Measurements from ENCODE around the gene NOS3. TPM values are rescaled to one million over a fixed set of nuclear protein-coding genes. Genes with fewer than 3 reads are reported as not detected.

Gene NOS3
- total RNA-seq, 1 experiment from 2014 or later, result 0.71 TPM

GRCh38 chr7:150959739-150960734, 30.8 kb upstream of the NOS3 start:
- H3K4me3 Mint-ChIP-seq (ENCODE audit: low read depth, unreplicated experiment), result no peak overlapping the region
- intact Hi-C loops (cut with micrococcal nuclease; ENCODE audit: unreplicated experiment), result loop anchor here (10.0 kb wide), 1 partner anchor 65 kb away; the partner anchor contains the start of genes ABCB8 and ATG9B
- no peak for TF ChIP-seq CTCF (IDR thresholded peaks at IDR 0.05; ENCODE audit: unreplicated experiment)
- CTCF ChIA-PET, result interaction anchor here (0.6 to 1.0 kb wide), 3 partner anchors 59 to 166 kb away, joined by 3 to 4 read pairs (median 4); no protein-coding TSS in a partner anchor
- no peaks in the 10 kb centered on the region for H3K9me3 Mint-ChIP-seq (ENCODE audit: low read depth, unreplicated experiment)
- H3K4me1 Mint-ChIP-seq (ENCODE audit: low read depth, unreplicated experiment), result no peaks in the 10 kb centered on the region
- no TSS peak for BruUV-seq (replicated peaks)
- DNase-seq, result no peak
- H3K27ac Mint-ChIP-seq (ENCODE audit: unreplicated experiment), result no peak overlapping the region
- H3K27me3 Mint-ChIP-seq (ENCODE audit: unreplicated experiment), result peaks cover 89% of the 10 kb centered on the region
- no peaks in the 10 kb centered on the region for H3K36me3 Mint-ChIP-seq (ENCODE audit: insufficient read depth, unreplicated experiment)

GRCh38 chr7:150961510-150962289, 29.1 kb upstream of the NOS3 start:
- no peaks in the 10 kb centered on the region for H3K4me1 Mint-ChIP-seq (ENCODE audit: low read depth, unreplicated experiment)
- no peak for TF ChIP-seq CTCF (IDR thresholded peaks at IDR 0.05; ENCODE audit: unreplicated experiment)
- no TSS peak for BruUV-seq (replicated peaks)
- H3K4me3 Mint-ChIP-seq (ENCODE audit: low read depth, unreplicated experiment), result no peak overlapping the region
- H3K27me3 Mint-ChIP-seq (ENCODE audit: unreplicated experiment), result peaks cover 89% of the 10 kb centered on the region
- DNase-seq, result no peak
- intact Hi-C loops (cut with micrococcal nuclease; ENCODE audit: unreplicated experiment), result loop anchor here (2.0 to 10.0 kb wide), 2 partner anchors 63 to 149 kb away; partner anchors contain the start of genes ABCB8 and ATG9B
- CTCF ChIA-PET, result interaction anchor here (0.6 to 1.1 kb wide), 4 partner anchors 13 to 162 kb away, joined by 3 to 4 read pairs (median 3); no protein-coding TSS in a partner anchor
- H3K27ac Mint-ChIP-seq (ENCODE audit: unreplicated experiment), result no peak overlapping the region
- H3K9me3 Mint-ChIP-seq (ENCODE audit: low read depth, unreplicated experiment), result no peaks in the 10 kb centered on the region
- no peaks in the 10 kb centered on the region for H3K36me3 Mint-ChIP-seq (ENCODE audit: insufficient read depth, unreplicated experiment)

- Mint-ChIP-seq H3K4me1 (ENCODE audit: low read depth, unreplicated experiment) (no peaks in the 10 kb centered on the region), H3K36me3 (ENCODE audit: insufficient read depth, unreplicated experiment) (no peaks in the 10 kb centered on the region), H3K27ac (ENCODE audit: unreplicated experiment) (no peak overlapping the region), H3K4me3 (ENCODE audit: low read depth, unreplicated experiment) (no peak overlapping the region), H3K9me3 (ENCODE audit: low read depth, unreplicated experiment) (no peaks in the 10 kb centered on the region), H3K27me3 (ENCODE audit: unreplicated experiment) (peaks cover 89% of the 10 kb centered on the region)
- TF ChIP-seq CTCF (IDR thresholded peaks at IDR 0.05; ENCODE audit: unreplicated experiment), result no peak
- no peak for DNase-seq
- CTCF ChIA-PET, result interaction anchor here (0.6 to 1.7 kb wide), 9 partner anchors 14 to 162 kb away, joined by 3 to 6 read pairs (median 4); partner anchors contain the start of gene NOS3
- BruUV-seq (replicated peaks), result no TSS peak
- intact Hi-C loops (cut with micrococcal nuclease; ENCODE audit: unreplicated experiment), result loop anchor here (2.0 to 10.0 kb wide), 2 partner anchors 63 to 149 kb away; partner anchors contain the start of genes ABCB8 and ATG9B
Measured at GRCh38 chr7:150962290-150962552, 28.6 kb upstream of the NOS3 start.

Data from Calu3 (cell line).